ENCODE results near the gene TIPIN.

- TF ChIP-seq MYBL2 (CRISPR knock-in tag; IDR thresholded peaks at IDR 0.05) (no peak), ELF4 (CRISPR knock-in tag; IDR thresholded peaks at IDR 0.05; ENCODE audit: low read depth) (no peak), CTCF (IDR thresholded peaks at IDR 0.05) (no peak), E2F4 (CRISPR knock-in tag; IDR thresholded peaks at IDR 0.05; ENCODE audit: borderline replicate concordance, low read depth) (no peak), SMAD4 (CRISPR knock-in tag; IDR thresholded peaks at IDR 0.05) (no peak)
- TF ChIP-seq, protein P1, sequence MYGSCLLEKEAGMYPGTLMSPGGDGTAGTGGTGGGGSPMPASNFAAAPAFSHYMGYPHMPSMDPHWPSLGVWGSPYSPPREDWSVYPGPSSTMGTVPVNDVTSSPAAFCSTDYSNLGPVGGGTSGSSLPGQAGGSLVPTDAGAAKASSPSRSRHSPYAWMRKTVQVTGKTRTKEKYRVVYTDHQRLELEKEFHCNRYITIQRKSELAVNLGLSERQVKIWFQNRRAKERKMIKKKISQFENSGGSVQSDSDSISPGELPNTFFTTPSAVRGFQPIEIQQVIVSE (CRISPR knock-in tag; IDR thresholded peaks at IDR 0.05; ENCODE audit: borderline replicate concordance) = no peak
- TF ChIP-seq, protein P2, sequence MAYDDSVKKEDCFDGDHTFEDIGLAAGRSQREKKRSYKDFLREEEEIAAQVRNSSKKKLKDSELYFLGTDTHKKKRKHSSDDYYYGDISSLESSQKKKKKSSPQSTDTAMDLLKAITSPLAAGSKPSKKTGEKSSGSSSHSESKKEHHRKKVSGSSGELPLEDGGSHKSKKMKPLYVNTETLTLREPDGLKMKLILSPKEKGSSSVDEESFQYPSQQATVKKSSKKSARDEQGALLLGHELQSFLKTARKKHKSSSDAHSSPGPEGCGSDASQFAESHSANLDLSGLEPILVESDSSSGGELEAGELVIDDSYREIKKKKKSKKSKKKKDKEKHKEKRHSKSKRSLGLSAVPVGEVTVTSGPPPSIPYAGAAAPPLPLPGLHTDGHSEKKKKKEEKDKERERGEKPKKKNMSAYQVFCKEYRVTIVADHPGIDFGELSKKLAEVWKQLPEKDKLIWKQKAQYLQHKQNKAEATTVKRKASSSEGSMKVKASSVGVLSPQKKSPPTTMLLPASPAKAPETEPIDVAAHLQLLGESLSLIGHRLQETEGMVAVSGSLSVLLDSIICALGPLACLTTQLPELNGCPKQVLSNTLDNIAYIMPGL (CRISPR knock-in tag; IDR thresholded peaks at IDR 0.05) = no peak
These were observed 53.8 kb downstream of the TIPIN start for GRCh38 chr15:66302489-66303278.
